Pancreas (tissue), 10 donors: ENCODE measurements around the gene TTC33. TPM values are rescaled to one million over a fixed set of nuclear protein-coding genes. Genes with fewer than 3 reads are reported as not detected.

Experiments
- ATAC-seq, 4 donors: fragments of 200-7000 bp; cut with Tn5 transposase; one replicate each; pipeline versions ENCODE4 v1.8.0 to v1.9.1; 2020; ENCODE audit warnings: mild to moderate bottlenecking in 4 of 4, moderate library complexity in 4 of 4
- DNase-seq, 6 donors: peaks; one replicate each; pipeline ENCODE4 v3.0.0-alpha.2; 2020
- FAIRE-seq: peaks from 2 replicates; lab custom pipeline; 2012; peaks lifted over from hg19 to GRCh38; lab: Jason Lieb, UNC
- H3K27ac ChIP-seq, 4 donors: fragments of 200-600 bp; sonication (generic); 1 replicate in 3 of 4; 2 replicates in 1 of 4; pipeline versions ENCODE4 v1.5.0 to v1.8.0; 2020
- H3K27me3 ChIP-seq, 4 donors: fragments of 200-600 bp; one replicate each; pipeline ENCODE4 v1.8.0; 2021
- H3K36me3 ChIP-seq, 3 donors: fragments of 200-600 bp; sonication (generic) in 1 of 3; one replicate each; pipeline versions ENCODE4 v1.5.0 to v1.8.0; 2020 to 2021
- H3K4me1 ChIP-seq, 3 donors: fragments of 200-600 bp; one replicate each; pipeline ENCODE4 v1.8.0; 2021
- H3K4me3 ChIP-seq, 4 donors: fragments of 200-600 bp; sonication (generic) in 2 of 4; one replicate each; pipeline versions ENCODE4 v1.5.0 to v1.8.0; 2020 to 2021
- H3K9me3 ChIP-seq, 4 donors: fragments of 200-600 bp; one replicate each; pipeline ENCODE4 v1.8.0; 2021
- WGBS, 2 donors: extraction: QIAGEN DNeasy Blood & Tissue Kit; methylation state at CpG; one replicate each; pipeline ENCODE4 v1.1.7; 2013; 5-methylcytosine and 5-hydroxymethylcytosine counted together
- intact Hi-C, 3 donors: fragments of 100-400 bp; cut with DNase I; formaldehyde crosslinking; loops; one replicate each; pipeline versions ENCODE4 v1.11.1 to v1.14.2; 2022
- polyA plus RNA-seq, 2 donors: library from polyadenylated mRNA; stranded (reverse); fragments of 200-250 nt; gene quantifications; one replicate each; pipeline ENCODE4 v1.2.3, GENCODE V29; 2013
- total RNA-seq, 6 donors: library from RNA; stranded (reverse); fragmentation: NEBNext Ultra II Directional in 4 of 6; extraction: Animal tissue kit (Norgen Biotek cat#: 25700) in 4 of 6; gene quantifications; one replicate each; pipeline versions ENCODE4 v1.2.1 to v1.2.4, GENCODE V29; 2021 to 2023
- TF ChIP-seq, protein P1 (sequence below), 4 donors: fragments of 200-600 bp; sonication (generic) in 3 of 4; IDR thresholded peaks; one replicate each; pipeline versions ENCODE4 v1.5.0 to v1.8.0; 2021; ENCODE audit warnings: antibody characterized with exemption in 4 of 4
- donor health status: healthy with polysubstance abuse.
- donor health status: DM: no; HTN: no; CAD: no; lungs with moderate emphysema.
- donor health status: DM: no; HTN: no; CAD: no.
- donor health status: control.
- donor health status: control.
- donor health status: Bipolar disorder and iron deficiency.
- donor health status: DM: yes; HTN: yes; CAD: no.
- donor health status: DM: no; HTN: no; CAD: no.
- donor health status: DM: no; HTN: no; CAD: no.
- donor health status: DM: yes; HTN: yes; CAD: no.

Gene TTC33
- 1 to 10 TPM; 4.3 to 8.7 (median 6.0) TPM for total RNA-seq
- 1 to 10 TPM; 3.0 to 5.9 TPM for polyA plus RNA-seq

DNA sequence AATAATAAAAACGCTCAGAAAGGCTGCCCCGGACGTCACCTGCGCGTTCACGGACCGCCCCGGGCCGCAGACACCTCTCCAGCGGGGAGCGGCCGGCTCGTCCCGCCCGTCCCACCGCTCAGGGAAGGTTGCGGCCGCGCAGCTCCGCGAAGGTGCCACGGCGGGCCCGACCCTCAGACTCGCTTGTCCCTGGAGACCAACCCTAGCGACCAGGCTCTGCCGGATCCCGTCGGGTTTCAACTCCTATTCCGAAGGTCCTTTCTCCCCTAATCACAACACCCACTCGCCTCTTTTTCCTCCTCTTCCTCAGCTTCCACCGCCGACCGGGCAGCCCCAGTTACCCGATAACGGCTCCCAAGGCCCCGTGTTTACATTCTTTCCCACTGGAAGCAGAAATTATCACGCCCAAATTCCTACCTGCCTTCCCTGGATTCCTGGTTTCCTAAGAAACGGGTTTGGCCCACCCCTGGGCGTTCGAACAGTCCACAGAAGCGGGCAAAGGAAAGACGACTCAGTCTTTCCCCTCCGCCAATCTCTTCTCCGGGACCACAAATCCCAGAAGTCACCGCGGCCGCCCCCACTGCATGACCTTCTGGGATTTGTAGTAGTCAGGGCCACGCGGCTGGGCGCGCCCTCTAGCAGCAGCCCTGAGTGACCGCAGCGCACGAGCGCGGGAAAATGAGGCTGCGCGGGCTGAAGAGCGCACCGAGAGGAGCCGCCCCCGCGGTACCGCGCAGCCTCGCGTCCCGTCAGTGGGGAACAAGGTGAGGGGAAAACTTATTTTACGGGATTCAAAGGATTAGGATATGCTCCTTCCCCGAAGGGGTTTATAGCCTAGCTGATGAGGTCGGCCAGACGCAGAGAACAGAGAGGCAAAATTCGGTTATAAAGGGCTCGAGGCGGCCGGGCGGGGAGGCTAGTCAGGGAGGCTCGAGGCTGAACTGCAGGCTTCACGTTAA lies at the start of gene TTC33:
TTC33 (minus strand) TSS at position 555 of the 959 bp plus-strand sequence. CDS start 8,943 bp downstream, outside the sequence.
- H3K27me3 ChIP-seq: no peaks in the 10 kb centered on the region
- peak within 1 kb of the TSS; percentile 70 to 94 (median 83) for H3K27ac ChIP-seq
- 5 to 6% methylated on average over 80 of the region's 80 CpGs for WGBS, 2 donors
- no peaks in the 10 kb centered on the region for H3K9me3 ChIP-seq
- no peaks in the 10 kb centered on the region for H3K36me3 ChIP-seq
- H3K4me3 ChIP-seq: peak within 1 kb of the TSS; percentile 66 to 88 (median 80)
- peaks cover 0 to 6% (median 5%) of the 10 kb centered on the region in 3 donors for H3K4me1 ChIP-seq
- intact Hi-C loops: loop anchor here in 1 of 3 donors (10.0 kb wide), 1 partner anchor 119 kb away; no protein-coding TSS in a partner anchor
- TF ChIP-seq, protein P1, sequence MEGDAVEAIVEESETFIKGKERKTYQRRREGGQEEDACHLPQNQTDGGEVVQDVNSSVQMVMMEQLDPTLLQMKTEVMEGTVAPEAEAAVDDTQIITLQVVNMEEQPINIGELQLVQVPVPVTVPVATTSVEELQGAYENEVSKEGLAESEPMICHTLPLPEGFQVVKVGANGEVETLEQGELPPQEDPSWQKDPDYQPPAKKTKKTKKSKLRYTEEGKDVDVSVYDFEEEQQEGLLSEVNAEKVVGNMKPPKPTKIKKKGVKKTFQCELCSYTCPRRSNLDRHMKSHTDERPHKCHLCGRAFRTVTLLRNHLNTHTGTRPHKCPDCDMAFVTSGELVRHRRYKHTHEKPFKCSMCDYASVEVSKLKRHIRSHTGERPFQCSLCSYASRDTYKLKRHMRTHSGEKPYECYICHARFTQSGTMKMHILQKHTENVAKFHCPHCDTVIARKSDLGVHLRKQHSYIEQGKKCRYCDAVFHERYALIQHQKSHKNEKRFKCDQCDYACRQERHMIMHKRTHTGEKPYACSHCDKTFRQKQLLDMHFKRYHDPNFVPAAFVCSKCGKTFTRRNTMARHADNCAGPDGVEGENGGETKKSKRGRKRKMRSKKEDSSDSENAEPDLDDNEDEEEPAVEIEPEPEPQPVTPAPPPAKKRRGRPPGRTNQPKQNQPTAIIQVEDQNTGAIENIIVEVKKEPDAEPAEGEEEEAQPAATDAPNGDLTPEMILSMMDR (IDR thresholded peaks at IDR 0.05): peak; percentile 23 to 57 (median 43)
- ATAC-seq (peak; percentile 97 to 99 (median 98)), DNase-seq (peak; percentile 90 to 96 (median 94)), FAIRE-seq (no peak)

DNA sequence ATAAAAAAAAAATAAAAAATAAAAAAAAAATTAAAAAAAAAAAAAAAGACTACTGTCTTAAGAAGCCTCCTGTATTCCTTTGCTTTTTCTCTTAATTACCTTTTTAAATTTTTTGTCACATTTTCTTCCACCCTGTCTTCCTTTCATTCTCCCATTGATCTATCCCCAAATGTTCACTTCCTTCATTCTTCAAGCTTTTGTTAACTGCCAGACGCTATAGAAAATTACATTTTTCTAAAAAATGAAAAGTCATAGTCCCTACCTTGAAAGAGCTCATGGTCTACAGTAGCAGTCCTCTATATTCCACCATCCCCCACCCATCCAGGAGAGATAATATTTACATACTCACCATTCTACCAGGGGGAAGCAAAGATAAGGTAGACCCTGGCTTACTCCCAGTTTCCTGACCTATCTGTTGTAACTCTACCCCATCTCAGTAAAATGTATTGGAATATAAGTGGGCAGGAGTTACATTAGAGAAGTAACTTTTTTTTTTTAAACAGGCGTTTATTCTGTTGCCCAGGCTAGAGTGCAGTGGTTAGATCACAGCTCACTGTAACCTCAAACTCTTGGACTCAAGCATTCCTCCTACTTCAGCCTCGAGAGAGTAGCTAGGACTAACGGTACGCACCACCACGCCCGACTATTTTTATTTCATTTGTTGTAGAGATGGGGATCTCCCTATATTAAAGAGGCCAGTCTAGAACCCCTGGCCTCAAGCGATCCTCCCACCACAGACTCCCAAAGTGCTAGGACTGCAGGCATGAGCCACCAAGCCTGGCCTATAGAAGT lies 46.2 kb upstream of the TTC33 start:
- Histone ChIP-seq H3K27ac (no peak overlapping the region), H3K9me3 (no peaks in the 10 kb centered on the region), H3K4me1 (no peaks in the 10 kb centered on the region), H3K27me3 (no peaks in the 10 kb centered on the region), H3K36me3 (no peaks in the 10 kb centered on the region), H3K4me3 (no peak overlapping the region)
- WGBS, 2 donors: 82 to 85% methylated on average over 8 of the region's 8 CpGs
- FAIRE-seq (no peak), DNase-seq (no peak), ATAC-seq (no peak)
- intact Hi-C loops: no loop called here
- TF ChIP-seq, protein P1 (IDR thresholded peaks at IDR 0.05): no peak

- peaks cover 6 to 11% (median 6%) of the 10 kb centered on the region in 3 donors for H3K4me1 ChIP-seq
- no peaks in the 10 kb centered on the region for H3K36me3 ChIP-seq
- TF ChIP-seq, protein P1 (IDR thresholded peaks at IDR 0.05): no peak
- no peak overlapping the region for H3K4me3 ChIP-seq
- DNase-seq: no peak
- FAIRE-seq: no peak
- 0% methylated on average over 1 of the region's 1 CpG for WGBS, 2 donors
- intact Hi-C loops: no loop called here
- ATAC-seq: no peak
- H3K9me3 ChIP-seq: no peaks in the 10 kb centered on the region
- no peaks in the 10 kb centered on the region for H3K27me3 ChIP-seq
- no peak overlapping the region for H3K27ac ChIP-seq
Observed at GRCh38 chr5:40799258-40799657, 43.5 kb upstream of the TTC33 start.

DNA sequence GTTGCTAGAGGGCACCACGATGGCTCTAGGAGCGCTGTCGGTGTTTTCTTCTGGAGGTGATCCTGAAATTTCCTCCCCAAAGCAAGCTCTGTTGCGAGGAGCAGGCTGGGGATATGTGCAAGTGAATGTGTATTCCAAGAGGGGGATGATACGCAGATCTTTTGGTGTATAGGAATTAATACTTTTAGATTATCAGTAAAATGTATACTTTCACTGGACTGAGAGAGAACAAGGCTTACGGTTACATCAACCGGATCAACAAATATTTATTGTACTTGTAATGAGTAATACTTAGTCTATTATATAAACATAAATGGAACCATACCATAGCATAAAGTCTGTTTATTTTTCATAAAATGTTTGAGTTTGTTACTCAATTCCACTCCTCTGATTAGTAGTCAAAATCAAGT lies 43.0 kb upstream of the TTC33 start:
- no peak for DNase-seq
- H3K9me3 ChIP-seq: no peaks in the 10 kb centered on the region
- H3K27ac ChIP-seq: peak overlapping the region; percentile 69 to 91 (median 84)
- intact Hi-C loops: no loop called here
- no peak for FAIRE-seq
- H3K4me3 ChIP-seq: peak overlapping the region in 3 of 4 donors; percentile 88 to 93 (median 90)
- H3K36me3 ChIP-seq: no peaks in the 10 kb centered on the region
- ATAC-seq: no peak
- H3K4me1 ChIP-seq: peaks cover 6 to 11% (median 6%) of the 10 kb centered on the region in 3 donors
- H3K27me3 ChIP-seq: no peaks in the 10 kb centered on the region
- 4 to 5% methylated on average over 7 of the region's 7 CpGs for WGBS, 2 donors
- TF ChIP-seq, protein P1 (IDR thresholded peaks at IDR 0.05): no peak
